ENCODE measurements around the gene EIF2B5. TPM values are rescaled to one million over a fixed set of nuclear protein-coding genes. Genes with fewer than 3 reads are reported as not detected.

The EIF2B5 gene
- total and polyA plus RNA-seq, 9 of the 15 experiments (the other 6 are each of a cell fraction or from before 2014, with no cell fraction given) = 19.1 to 92.4 (median 74.0) TPM

GRCh38 chr3:184174646-184175492, 39.7 kb downstream of the EIF2B5 start, which contains the start of gene AP2M1 (continued):
- TF ChIP-seq FOSL1 (tag; conservative IDR thresholded peaks at IDR 0.05) (0 out of 2 replicates have a peak, but pooled peaks have one; percentile 26), SUPT5H (IDR thresholded peaks at IDR 0.05) (peak; percentile 87), ZBTB11 (CRISPR knock-in tag; IDR thresholded peaks at IDR 0.05) (peak in 1 of 3 experiments; percentile 85; a peak in 2 of 6 replicates), ETV5 (CRISPR knock-in tag; IDR thresholded peaks at IDR 0.05; ENCODE audit: low read depth) (peak; percentile 35; the same call in 1 of the 2 replicates), MAFF (IDR thresholded peaks at IDR 0.05; ENCODE audit: low read length) (no peak), POLR2G (IDR thresholded peaks at IDR 0.05; ENCODE audit: low read depth, low read length) (peak; percentile 94), TBP (optimal IDR thresholded peaks at IDR 0.05; ENCODE audit: low read depth, low read length) (peak; percentile 18), ZBTB7A (IDR thresholded peaks at IDR 0.05; ENCODE audit: borderline replicate concordance, control insufficient read depth, low read depth, low read length) (peak; percentile 46; the same call in 1 of the 2 replicates), ZNF143 (CRISPR knock-in tag; IDR thresholded peaks at IDR 0.05) (peak; percentile 92), MYC (IDR thresholded peaks at IDR 0.05; ENCODE audit: low read depth, low read length) (peak; percentile 78), MYC (CRISPR knock-in tag; IDR thresholded peaks at IDR 0.05; ENCODE audit: borderline replicate concordance, low read depth) (peak; percentile 64; the same call in 1 of the 2 replicates), SIN3B (IDR thresholded peaks at IDR 0.05; ENCODE audit: low read depth) (0 out of 2 replicates have a peak, but pooled peaks have one; percentile 30), SREBF1 (IDR thresholded peaks at IDR 0.05; ENCODE audit: borderline replicate concordance, low read depth, low read length) (no peak), HMGN3 (IDR thresholded peaks at IDR 0.05; ENCODE audit: borderline replicate concordance, extremely low read depth, insufficient read length, low read depth, low read length) (peak; percentile 88), RNF219 (CRISPR knock-in tag; IDR thresholded peaks at IDR 0.05) (no peak), ZNF436 (CRISPR knock-in tag; IDR thresholded peaks at IDR 0.05) (no peak), FOXA1 (IDR thresholded peaks at IDR 0.05; ENCODE audit: borderline replicate concordance) (no peak), SOX6 (IDR thresholded peaks at IDR 0.05) (peak; percentile 8; the same call in 1 of the 2 replicates), ELK3 (CRISPR knock-in tag; IDR thresholded peaks at IDR 0.05) (no peak), RBFOX2 (IDR thresholded peaks at IDR 0.05; ENCODE audit: low read depth, low read length) (peak; percentile 90)
